Inflammatory macrophage treated with lipopolysaccharide for 1 hour (primary cell): Measurements from ENCODE around the gene TMEM176B.

Experiments
- DNase-seq, 2 donors: peaks; one replicate each; pipeline ENCODE4 v3.0.0-alpha.2; 2020 to 2022

Gene TMEM176B

GRCh38 chr7:150799741-150800580 is at the start of gene TMEM176B:
Gene TMEM176B (minus strand): TSS chr7:150800364. CDS start chr7:150796569, 3,795 bp downstream.
- no peak for DNase-seq

GRCh38 chr7:150849204-150849775 is 49.1 kb upstream of the TMEM176B start:
- no peak for DNase-seq

- no peak for DNase-seq
These were observed 48.5 kb upstream of the TMEM176B start for GRCh38 chr7:150848561-150849115.

GRCh38 chr7:150848111-150848510 is 47.9 kb upstream of the TMEM176B start:
- no peak for DNase-seq

GRCh38 chr7:150847536-150847935 is 47.4 kb upstream of the TMEM176B start:
- DNase-seq: no peak

GRCh38 chr7:150846291-150847115 is 46.3 kb upstream of the TMEM176B start:
- no peak for DNase-seq

- DNase-seq: peak; percentile 8 to 16
These were observed 45.3 kb upstream of the TMEM176B start for GRCh38 chr7:150845421-150845861.

- DNase-seq: no peak
These were observed 42.6 kb upstream of the TMEM176B start for GRCh38 chr7:150842716-150843115.

- DNase-seq: no peak
These were observed 41.9 kb upstream of the TMEM176B start for GRCh38 chr7:150842018-150842417.

- DNase-seq: no peak
These were observed 38.9 kb upstream of the TMEM176B start for GRCh38 chr7:150838965-150839650.

- no peak for DNase-seq
These were observed 35.6 kb upstream of the TMEM176B start for GRCh38 chr7:150835702-150836280.

- no peak for DNase-seq
These were observed 34.9 kb upstream of the TMEM176B start for GRCh38 chr7:150835019-150835418.

- DNase-seq: no peak
These were observed 31.7 kb upstream of the TMEM176B start for GRCh38 chr7:150831851-150832250.

- DNase-seq: no peak
These were observed 30.8 kb upstream of the TMEM176B start for GRCh38 chr7:150830937-150831336.

GRCh38 chr7:150829426-150829825 is 29.3 kb upstream of the TMEM176B start:
- DNase-seq: peak; percentile 68 to 81

- no peak for DNase-seq
These were observed 28.2 kb upstream of the TMEM176B start for GRCh38 chr7:150828384-150828783.

GRCh38 chr7:150826061-150826849 is 26.1 kb upstream of the TMEM176B start:
- no peak for DNase-seq

GRCh38 chr7:150824379-150825177 is 24.4 kb upstream of the TMEM176B start:
- no peak for DNase-seq

- DNase-seq: no peak
These were observed 23.4 kb upstream of the TMEM176B start for GRCh38 chr7:150823484-150824126.

GRCh38 chr7:150823043-150823442 is 22.9 kb upstream of the TMEM176B start:
- DNase-seq: no peak
